HG02973 (cell line): Measurements from ENCODE around the gene LYVE1.
"Not testable (repeated sequence)": the region's sequence is repeated elsewhere in the genome, so short reads cannot be mapped to it uniquely, and the experiment has no call there.

Experiments used
- ATAC-seq: cut with Tn5 transposase; IDR thresholded peaks from one replicate; pipeline ENCODE4 v1.9.1; 2021; ENCODE audit warnings: moderate library complexity; ENCODE audit not compliant: unreplicated experiment

LYVE1 gene, protein sequence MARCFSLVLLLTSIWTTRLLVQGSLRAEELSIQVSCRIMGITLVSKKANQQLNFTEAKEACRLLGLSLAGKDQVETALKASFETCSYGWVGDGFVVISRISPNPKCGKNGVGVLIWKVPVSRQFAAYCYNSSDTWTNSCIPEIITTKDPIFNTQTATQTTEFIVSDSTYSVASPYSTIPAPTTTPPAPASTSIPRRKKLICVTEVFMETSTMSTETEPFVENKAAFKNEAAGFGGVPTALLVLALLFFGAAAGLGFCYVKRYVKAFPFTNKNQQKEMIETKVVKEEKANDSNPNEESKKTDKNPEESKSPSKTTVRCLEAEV

DNA sequence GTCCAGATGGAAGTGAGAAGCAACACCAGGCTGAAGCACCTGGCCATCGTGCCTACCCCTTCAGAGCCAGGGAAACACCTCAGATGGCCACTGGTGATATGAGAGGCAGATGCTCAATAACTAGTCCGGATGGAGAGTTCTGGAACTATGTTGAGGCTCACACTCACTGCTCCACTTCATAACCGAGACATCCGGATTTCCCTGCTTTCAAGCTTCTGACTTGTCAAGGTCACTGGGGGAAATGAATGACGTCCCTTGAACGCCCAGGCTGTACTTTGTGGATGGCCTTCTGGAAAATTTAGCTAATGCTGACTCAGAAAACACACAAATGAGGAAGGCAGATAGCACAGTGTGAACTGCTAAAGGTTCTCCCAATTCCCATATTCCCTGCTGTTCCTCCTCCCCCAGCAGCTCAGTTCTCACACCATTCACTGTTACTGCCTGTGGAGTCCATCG is at the start of gene LYVE1:
Gene LYVE1 (minus strand): TSS at position 180 of the 456 bp plus-strand sequence. CDS start 133 bp downstream, at position 47.
- ATAC-seq, result no peak

DNA sequence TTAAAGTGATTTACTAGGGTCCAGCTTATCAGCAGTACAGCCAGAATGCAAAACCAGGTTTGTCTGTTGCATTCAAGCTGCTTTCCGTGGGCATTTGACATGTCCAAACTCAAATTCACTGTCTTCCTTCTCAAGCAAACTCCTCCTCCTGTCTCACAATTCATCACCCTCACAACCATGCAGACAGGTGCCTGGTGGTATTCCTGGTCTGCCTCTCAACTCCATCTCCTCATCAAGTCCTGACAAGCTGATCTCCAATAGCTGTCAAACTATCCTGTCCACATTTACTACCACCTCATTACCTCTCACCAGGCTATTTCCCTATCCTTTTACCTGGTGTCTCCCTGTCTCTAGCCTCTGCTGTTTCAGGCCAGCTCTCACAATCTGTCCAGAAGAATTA is 49.1 kb upstream of the LYVE1 start:
- ATAC-seq, result no peak

DNA sequence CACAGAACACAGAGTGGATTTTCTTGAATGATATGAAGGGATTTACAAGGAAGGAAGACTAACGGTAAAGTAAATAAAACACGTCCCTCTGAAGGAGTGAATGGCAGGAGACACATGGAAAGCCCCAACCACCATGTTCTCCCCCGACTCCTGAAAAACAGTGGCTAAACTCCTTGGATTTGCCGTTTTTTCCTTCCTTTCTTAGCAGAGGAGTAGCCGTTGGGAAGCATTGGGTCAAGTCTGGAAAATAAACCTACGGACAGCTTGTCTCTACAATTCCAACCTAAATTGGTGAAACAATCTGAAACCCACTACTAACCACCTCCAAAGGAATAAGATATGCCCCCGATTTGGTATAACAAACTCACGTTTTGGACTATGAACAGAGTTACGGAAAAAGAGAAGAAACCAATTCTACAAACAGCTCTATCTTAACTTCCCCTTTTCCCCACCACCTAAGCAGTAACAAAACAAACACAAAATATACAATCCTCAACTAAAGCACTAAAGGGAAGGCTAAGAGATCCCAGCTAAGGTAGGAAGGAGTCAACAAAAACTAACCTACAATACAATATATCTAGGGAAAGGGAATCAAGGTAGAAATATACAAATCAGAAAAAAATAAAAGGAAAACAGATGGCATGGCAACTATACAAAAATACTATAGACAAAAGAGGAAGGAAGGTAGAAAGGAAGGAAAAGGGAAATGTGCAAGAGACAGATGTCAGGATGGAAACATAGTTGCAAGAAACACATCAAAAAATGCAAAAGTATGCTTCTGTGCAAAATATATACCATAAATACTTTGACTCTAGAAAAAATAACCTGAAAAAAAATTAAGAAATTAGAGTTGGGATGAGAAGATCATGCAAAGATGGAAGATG is 43.8 kb upstream of the LYVE1 start:
- no peak for ATAC-seq

DNA sequence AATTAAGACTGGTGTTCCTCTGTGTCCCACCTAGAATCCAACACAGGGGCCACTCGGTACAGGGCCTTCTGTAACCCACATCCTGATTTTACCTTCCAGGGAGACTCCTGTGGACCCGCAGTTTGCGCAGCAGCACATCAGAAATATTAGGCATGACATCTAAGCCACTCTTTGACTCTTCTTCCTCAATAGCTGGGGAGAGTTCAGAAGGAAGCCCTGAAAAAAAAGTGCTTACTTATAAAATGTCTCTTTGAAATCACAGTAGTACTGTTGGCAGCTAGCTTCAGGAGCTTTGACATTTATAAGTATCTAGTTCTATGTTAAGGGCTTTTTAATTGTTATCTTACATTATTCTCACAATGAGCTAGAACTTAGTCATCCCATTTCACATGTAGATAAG is 41.2 kb upstream of the LYVE1 start:
- no peak for ATAC-seq

DNA sequence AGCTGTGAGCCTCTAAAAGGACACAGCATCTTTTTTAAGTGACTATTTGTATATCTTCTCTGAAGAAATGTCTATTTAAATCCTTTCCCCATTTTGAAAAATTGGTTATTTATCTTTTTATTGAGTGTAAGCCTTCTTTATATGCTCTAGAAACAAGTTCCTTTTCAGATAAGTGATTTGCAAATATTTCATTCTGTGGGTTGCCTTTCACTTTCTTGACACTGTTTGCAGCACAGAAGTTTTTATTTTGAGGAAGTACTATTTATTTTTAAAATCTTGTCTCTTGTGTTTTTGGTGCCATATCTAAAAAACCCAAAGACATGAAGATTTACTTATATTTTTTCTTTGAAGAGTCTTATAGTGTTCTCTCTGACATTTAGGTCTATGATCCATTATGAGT is 40.1 kb upstream of the LYVE1 start:
- ATAC-seq, result no peak

DNA sequence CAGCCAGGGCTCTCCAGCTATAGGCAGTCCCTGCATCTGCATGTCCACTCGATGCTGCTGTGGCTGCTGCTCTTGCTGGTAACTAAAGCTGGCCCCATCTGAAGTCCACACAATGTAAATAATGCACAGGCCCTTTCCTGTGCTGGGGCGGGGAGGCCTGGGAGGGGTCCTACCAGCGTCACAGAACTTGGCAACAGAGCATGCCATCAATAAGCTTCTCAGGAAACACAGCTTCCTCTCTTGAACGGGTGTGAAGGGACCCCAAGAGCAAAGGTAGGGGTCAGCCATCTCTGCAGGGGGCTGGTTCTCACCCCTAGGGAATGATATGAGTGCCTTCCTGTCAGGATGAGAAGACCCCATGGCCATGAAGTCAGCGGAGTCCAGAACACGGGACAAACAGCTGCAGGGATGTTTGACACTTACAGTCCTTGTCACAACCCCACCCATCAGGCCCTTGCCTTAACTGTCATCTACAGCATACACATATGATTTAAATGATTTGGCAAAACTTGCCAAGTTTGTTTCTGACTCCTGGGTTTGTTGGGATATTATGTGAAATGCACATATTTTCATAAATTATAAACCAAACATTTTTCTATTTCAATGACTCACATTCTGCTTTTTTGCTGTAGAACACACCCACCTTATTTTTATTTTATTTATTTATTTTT is 39.1 kb upstream of the LYVE1 start:
- no peak for ATAC-seq

DNA sequence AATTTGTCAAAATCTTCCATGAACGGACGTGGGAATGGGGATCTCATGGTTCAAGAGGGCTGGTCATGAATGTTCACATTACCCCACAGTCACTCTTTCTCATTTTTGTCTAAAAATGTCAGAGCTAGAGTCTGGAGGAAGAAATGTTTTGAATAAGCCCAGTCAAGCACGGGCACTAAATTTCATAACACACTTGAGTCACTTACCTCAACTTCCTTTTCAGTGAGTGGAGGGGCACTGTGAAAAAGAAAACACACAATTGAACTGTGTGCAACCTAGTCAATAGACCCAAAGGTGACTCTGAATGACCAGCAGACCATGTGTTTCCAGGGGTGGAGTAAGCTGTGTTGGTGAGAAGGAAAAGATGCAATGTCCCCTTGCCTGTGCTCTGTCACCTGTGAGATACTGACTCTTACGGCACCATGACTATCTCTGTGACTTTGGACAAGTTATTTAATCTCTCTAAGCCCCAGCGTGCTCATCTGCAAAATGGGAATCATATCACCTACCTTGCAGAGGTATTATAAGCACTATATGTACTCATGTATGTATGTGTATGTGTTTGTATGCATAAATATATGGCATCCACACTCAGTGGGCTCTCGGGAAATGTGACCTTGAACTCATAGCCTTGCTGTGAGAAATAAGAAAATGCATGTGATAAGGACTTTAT is 38.2 kb upstream of the LYVE1 start:
- peak; percentile 49 for ATAC-seq

DNA sequence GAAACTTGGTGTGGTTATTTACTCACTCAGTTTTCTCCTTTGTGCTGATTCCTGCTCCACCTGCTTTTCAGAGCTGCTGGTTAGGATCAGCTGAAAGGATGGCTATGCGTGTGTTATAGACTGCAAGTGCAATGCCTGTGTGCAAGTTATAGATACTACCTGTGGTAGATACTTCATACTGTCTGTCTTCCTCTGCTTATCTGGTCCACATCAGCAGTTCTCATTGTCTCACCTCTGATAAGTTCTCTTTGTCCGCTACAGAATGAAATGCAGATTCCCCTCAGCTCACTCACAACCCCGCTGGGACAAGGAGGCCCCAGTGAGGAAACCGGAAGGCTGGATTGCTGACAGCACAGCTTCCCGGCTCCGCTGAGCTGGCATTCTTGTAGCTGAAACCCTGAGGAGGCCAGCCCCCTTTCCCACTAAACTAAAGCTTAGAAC is 37.5 kb upstream of the LYVE1 start:
- no peak for ATAC-seq

DNA sequence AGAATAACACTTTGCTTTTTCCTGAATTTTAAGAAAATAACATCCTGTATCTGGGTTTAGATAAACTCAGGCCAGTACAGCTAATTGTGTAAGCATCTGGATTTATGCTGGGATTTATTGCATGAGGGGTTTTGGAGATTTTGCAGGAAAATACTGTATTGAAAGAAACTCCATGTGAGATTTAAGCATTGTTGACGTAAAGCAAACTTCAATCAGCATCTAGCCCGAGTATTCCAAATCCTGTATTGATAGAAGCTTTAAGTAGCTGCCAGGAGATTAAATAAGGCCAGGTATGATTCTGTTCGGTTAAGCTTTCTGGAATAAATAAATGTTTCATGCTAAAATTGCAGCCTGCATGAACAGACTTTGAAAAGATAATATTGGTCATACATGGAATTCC is 36.3 kb upstream of the LYVE1 start:
- ATAC-seq, result no peak

DNA sequence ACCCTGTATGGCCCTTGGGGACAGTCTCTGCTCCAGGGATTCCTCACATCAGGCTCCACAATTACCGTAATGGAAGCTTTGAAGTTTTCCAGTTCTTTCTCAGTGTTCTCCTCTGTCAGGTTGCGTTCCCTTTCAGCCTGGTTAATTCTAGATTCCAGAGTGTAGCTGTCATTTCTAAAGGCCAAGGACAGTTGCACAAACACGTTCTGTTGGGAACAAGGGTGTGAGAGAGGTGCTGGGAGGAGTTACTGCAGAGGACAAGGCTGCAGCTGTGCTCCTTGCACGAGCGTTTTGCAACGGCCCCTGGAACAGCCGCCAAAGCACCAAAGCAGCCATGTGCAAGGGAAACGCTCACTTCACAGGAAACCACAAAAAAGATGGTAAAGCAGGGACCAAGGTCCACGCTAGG is 35.9 kb upstream of the LYVE1 start:
- no peak for ATAC-seq

DNA sequence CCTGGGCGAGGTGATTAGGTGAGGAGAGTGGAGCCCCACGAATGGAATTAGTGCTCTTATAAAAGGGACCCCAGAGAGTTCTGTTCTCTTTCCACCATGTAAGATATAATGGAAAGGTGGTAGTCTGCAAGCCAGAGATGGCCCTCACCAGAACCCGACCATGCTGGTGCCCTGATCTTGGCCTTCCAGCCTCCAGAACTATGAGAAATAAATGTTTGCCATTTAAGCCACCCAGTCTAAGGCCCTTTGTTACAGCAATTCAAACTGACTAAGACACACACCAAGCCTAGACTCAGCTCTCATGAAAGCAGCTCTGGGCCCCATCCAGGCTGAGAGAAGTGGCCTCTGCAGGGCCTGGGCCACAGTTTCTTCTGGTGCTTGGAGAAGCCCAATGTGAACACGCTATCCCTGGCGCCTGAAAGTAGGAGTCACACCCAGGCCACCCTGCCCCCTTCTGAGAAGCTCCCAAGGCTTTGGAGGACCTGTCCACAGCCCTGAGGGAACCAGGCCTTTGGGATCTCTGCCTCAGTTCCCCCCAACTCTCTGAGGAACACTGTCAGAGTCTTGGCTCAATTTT is 35.3 kb upstream of the LYVE1 start:
- ATAC-seq, result no peak

DNA sequence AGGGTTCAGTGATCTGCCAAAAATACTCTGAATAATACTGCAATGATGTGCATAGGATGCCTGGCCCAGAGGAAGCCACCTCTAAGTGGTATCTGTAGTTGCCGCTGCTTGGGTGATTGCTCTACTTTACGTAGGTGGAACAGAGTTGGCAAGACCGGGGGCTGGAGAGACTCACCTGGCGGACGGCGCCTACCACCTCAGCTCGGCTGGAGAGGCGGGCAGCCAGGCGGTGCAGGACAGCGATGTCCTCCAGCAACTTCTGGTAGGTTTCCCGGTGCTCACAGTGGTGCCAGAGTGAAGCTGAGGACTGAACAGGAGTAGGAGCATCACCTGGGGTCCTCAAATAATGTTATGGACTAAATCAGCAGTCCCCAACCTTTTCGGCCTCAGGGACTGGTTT is 34.5 kb upstream of the LYVE1 start:
- ATAC-seq, result no peak

DNA sequence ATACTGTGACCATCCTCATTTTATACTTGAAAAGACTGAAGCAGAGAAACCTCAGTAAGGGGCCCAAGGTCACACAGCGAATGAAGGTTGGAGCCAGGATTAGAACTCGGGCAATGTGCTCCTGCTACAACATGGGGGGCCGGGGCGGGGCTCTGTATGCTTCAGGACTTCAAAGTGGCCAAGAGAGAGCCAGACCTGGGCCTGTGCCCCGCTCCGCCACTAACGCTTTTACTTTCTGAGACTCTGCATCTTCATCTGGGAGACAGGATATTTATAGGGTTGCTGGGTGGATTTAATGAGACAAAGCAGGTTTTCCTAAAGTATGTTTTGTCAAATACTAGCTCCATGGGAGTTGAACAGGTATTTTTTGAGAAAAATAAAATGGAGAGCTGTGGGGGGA is 33.9 kb upstream of the LYVE1 start:
- no peak for ATAC-seq

DNA sequence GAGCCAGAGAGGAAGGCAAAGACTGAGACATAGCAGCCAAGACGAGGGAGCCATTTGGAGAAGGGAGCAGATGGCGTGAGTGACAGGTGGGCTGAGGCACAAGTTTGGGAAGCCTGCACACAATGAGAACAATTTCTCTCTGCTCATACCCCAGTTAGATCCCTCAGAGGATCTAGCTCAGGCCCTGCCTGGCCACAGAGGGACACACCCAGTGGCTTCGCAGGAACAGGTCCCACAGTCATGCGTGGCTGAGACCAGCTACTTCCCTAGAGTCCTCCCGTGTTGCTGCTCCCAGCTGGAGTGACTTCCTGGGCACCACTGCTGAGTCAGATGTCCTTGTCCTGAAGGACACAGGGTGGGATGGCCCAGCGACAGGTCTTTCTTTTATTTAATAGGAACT is 33.4 kb upstream of the LYVE1 start:
- ATAC-seq, result no peak

DNA sequence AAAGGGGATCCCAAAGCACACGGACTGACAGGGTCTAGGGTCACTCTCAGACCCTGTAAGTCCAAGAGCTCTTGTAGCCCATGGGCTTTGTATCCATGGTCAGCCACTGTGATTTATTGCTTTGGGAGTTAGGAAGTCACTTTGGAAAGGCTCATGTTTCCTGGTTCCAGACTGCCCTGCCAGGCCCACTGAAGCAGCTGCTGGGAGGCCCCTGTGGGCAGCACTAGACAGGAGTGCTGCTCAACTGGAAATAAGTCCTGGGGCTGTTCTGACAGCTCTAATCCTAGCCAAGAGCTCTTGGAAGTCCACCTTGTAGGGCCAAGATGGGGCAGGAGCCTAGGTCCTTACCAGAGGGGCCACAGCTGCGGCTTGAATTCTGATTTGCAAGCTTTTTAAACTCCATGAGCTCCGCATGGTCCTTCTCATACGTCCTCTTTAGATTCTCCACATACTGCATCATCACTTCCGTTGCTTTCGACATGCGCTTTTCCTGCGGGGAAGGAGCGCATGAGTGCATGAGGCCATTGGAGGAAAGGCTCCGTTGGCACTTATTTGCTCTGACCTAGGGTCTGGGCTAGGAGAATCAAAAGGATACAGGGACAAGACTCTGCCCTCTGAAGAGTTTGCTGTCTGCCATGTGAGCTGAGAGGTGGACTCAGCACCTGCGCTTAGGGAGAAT is 32.2 kb upstream of the LYVE1 start:
- no peak for ATAC-seq

DNA sequence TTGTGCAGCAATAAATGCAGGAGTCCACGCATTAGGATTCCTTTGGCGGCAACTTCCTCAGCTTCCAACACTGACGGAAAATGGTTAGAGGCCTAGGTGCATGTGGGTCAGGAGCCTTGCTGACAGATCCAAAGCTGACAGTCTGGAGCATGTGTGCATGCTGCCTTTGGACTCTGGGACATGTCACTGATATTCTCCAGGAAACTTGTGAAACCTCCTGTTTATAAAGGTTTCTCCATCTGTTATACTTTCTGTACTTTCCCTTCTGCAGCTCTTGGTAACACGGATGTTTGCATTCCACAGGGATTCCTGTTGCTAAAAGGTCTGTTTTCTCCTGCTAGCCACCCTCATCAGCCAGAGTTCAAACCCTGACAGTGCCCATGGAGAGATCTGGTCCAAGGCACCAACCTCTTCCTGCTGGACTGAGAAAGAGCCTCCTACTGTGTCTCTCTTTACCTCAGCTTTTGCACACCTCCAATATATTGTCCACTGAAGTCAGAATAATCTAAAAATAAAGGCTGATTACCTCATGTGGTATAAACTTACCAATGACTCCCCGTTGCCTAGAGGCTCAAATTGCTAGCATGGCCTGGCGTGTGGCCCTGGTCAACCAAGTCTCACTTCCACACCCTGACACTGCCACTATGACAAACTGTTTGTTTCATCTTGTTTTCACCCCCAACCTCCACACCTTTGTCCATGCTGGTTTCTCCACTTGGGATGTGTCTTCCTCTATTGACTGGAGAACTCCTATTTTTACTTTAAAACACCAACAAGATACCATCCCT is 31.1 kb upstream of the LYVE1 start:
- ATAC-seq, result no peak

DNA sequence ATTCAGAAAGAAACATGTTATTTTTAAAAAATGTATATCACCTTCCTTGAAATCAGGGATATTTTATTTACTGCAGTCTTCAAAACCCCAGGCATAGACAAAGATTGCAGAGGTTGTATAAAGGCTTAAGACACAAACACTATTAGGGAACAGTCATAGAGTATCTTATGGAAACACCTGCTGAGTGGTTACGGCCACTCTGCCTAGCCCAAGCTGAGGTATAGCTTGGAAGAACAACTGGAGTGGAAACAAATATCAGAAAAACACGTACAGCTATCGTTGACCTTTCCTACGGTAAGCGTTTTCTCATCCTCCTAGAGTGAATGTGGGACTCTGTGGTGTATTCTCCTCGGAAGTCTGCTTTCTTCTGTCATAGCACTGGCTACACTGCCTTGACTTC is 30.4 kb upstream of the LYVE1 start:
- ATAC-seq, result no peak

DNA sequence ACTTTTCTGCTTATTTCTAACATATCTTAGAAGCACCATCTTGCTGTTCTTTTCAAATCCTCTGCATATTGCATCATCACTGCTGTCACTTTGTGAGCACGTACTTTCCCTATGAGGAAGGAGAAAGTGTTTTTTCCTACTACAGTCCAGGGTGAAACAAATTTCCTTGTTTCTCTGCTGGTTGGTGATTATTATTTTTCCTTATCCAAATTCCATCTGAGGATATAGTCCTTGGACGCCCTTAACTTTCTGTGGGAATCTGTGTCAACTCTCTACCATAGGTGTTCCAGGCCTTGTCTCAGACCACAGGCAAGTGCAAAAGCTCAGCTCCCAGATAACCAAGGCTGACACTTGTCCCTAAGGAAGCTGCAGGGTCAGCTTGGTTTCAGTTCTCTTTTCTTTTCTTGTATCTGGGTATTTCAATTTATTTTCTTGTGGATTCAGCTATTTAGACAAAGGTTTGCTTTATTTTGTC is 29.4 kb upstream of the LYVE1 start:
- ATAC-seq, result no peak

DNA sequence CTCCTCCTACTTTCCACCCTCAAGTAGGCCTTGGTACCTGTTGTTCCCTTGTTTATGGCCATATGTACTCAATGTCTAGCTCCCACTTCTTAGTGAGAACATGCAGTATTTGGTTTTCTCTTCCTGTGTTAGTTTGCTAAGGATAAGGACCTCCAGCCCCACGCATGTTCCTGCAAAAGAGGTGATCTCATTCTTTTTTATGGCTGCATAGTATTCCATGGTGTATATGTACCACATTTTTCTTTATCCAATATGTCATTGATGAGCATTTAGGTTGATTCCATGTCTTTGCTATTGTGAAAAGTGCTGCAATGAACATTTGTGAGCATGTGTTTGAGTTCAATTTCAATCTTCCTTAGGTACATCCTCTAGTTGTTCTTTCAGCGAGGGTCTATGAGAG is 27.4 kb upstream of the LYVE1 start:
- not testable (repeated sequence) for ATAC-seq
